HG02798 (cell line): ENCODE results near the gene AP2M1.
A peak's percentile ranks its signal among the peaks of the same experiment; 100 is the strongest.
"Not testable (repeated sequence)": the region's sequence is repeated elsewhere in the genome, so short reads cannot be mapped to it uniquely, and the experiment has no call there.

Experiments
- ATAC-seq: cut with Tn5 transposase; IDR thresholded peaks from one replicate; pipeline ENCODE4 v1.9.1; 2021; ENCODE audit warnings: mild to moderate bottlenecking; ENCODE audit not compliant: unreplicated experiment, poor library complexity

Gene AP2M1

DNA sequence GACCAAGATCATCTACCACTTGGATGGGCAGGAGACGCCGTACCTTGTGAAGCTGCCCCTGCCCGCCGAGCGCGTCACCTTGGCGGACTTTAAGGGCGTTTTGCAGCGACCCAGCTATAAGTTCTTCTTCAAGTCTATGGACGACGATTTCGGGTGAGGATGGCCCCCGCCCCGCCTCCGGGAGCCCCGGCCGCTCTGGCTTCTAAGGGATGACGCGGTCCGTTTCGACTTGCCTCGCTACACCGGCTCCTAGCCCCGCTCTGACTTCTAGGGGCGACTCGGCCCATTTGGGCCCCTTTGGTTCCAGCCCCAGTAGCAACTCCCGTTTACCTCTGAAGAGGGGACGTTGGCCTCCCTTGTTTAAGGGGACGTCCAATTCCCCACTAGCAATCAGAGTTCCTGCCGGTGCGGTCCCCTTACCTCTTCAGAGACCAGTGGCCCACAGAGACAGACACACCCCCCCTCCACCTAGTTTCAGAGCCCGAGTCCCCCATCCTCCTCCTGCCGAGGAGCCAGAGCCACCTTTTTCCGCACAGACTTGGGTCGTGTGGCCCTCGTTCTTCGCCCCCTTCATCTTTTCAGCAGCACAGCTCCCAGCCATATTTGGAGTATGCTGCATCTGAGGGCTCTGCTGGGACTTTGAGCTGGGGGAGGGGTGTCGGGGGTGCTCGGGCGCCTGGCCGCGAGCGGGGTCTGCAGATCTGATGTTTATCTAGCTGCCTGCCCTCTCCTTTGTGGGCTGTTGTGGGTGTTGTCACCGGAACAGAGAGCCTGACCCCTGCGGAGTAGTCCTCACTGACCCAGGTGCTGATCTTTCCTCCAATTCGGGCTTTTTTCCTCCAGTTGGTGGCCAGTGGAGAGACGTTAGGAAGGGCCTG lies 18.8 kb upstream of the AP2M1 start:
- peak; percentile 26 for ATAC-seq

DNA sequence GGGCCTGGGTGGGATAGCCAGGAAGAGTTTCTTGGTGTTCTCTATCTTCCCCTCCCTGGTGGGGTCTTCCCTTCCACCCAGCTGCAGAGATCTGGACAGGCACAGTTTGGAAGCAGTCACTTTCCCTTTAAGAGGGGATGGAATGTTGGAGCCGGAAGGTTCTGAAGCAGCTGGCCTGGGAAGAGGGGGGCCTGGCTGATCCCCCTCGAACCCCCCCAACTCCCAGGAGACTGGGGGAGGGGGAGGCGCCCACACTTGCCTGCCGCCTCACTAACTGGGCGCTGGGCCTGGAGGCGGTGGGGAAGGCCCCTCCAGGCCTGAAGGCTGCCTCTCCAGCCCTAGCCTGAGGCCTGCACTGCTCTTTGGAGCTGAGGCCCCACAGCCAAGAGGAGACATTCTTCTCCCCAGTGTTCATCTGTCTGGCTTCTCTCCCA lies 18.1 kb upstream of the AP2M1 start:
- no peak for ATAC-seq

DNA sequence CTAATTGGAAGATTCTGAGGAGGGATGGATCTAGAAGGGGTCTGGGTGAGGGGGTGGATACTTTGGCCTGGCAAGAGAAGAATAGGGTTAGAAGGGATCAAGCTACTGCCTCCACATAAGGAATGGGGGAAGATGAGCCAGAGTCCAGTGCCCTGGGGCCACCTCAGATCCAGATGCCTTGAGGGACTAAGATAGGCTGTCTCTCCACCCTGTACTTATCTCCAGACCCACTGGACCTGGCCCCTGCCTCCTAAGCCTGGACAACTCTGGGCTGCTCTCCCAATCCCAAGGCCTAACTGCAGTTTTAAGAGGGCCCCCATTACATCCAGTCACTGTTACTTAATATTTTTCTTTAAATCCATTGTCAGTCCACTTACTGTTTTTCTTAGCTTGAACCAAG lies 17.4 kb upstream of the AP2M1 start:
- no peak for ATAC-seq

DNA sequence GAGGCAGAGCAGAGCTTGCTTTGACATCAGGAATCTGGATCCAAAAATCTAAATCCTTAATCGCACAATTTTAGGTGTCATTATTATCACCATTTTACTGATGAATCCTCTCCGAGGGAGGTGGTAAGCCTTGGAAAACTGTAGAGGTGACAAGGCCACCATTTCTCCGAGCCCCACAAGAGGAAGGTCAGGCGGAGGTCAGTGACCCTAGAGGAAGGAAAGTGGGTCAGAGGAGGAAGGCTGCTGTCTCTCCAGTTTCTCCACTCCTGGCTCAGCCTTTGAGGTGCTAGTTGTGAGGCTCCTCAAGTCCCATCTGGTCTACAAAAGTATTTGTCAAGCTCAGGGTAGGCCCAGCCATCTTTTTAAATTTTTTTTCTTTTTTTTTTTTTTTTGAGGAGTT lies 16.3 kb upstream of the AP2M1 start:
- no peak for ATAC-seq

DNA sequence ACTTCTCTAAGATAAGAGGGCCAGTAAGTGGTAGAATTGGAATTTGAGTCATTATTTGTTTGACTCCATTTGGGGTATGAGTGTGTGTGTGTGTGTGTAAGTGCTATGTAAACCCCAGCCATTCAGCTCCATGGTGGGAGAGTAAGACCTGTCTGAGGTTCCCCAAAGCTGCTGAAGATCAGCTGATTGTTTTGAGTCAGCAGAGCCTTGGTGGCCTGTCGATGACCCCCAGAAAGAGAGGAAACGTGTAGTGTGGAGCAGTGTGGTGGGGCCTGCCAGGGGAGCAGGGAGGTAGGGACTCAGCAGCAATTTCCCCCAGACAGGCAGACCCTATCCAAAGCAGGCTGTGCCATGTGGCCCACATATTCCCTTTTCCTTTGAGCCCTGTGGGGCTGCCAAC lies 14.2 kb upstream of the AP2M1 start:
- ATAC-seq = no peak

DNA sequence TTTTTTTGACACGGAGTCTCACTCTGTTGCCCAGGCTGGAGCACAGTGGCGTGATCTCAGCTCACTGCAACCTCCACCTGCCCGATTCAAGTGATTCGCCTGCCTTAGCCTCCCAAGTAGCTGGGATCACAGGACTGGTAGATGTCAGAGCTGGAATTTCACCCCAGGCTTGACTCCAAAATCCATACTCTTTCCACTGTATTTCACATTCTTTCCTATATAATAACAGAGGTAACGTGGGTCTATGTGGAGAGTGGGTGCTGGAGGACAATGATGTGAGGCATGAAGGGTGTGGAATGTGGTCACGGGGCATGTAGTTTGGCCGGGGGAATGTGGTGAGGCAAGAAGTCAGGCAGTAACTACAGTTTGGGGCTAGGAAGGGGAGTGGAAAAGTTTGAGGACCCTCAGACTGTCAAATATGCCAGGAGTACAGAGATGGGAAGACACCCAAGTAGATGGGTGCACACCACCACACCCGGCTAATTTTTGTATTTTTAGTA lies 12.0 kb upstream of the AP2M1 start:
- ATAC-seq = not testable (repeated sequence)

DNA sequence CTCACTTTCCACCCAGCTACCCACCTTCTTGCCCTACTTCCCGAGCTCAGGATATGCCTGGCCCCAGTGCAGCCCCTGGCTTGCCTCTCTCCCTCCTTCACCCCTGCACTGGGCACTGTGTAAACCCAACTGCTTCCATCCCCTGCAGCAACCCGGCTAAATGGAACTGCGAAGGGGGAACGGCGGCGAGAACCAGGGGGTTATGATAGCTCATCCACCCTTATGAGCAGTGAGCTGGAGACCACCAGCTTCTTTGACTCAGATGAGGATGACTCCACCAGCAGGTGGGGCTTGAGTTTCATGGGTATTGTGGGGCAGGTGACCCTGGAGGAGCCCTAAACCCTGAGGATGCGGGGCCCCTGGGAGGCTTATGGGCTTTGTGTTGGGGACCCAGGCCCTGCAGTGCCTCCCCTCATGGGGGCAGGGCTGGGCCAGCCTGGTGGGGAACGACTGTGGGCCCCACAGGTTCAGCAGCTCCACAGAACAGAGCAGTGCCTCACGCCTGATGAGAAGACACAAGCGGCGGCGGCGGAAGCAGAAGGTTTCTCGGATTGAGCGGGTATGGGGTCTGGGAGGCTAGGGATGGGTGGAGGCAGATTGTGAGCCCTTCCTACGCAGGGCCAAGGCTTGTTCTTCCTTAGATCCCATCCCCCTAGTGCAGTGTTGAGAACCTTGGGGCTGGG lies 9.9 kb upstream of the AP2M1 start:
- no peak for ATAC-seq

DNA sequence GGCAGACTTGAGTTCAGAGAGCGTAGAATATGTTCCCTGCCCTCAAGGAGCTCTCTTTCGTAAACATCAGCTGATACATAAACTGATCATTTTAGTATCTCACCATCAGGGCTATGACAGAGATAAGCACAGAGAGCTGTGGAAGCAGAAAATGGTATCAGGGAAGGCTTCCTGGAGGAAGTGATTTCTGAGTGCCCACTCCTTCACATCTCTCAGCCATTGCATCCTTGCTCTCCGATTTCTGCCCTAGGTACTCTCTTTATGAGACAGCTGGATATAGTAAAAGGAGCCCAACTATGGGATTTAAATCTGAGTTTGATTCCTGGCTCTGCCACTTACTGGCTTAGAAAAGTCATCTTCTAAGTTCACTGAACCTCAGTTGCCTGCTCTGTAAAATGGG lies 9.1 kb upstream of the AP2M1 start:
- no peak for ATAC-seq

GRCh38 chr3:184166671-184167070 lies 8.0 kb upstream of the AP2M1 start:
- no peak for ATAC-seq

- ATAC-seq = no peak
Measured at GRCh38 chr3:184167786-184168185, 6.9 kb upstream of the AP2M1 start.

- ATAC-seq = no peak
Measured at GRCh38 chr3:184168363-184169120, 6.1 kb upstream of the AP2M1 start.

DNA sequence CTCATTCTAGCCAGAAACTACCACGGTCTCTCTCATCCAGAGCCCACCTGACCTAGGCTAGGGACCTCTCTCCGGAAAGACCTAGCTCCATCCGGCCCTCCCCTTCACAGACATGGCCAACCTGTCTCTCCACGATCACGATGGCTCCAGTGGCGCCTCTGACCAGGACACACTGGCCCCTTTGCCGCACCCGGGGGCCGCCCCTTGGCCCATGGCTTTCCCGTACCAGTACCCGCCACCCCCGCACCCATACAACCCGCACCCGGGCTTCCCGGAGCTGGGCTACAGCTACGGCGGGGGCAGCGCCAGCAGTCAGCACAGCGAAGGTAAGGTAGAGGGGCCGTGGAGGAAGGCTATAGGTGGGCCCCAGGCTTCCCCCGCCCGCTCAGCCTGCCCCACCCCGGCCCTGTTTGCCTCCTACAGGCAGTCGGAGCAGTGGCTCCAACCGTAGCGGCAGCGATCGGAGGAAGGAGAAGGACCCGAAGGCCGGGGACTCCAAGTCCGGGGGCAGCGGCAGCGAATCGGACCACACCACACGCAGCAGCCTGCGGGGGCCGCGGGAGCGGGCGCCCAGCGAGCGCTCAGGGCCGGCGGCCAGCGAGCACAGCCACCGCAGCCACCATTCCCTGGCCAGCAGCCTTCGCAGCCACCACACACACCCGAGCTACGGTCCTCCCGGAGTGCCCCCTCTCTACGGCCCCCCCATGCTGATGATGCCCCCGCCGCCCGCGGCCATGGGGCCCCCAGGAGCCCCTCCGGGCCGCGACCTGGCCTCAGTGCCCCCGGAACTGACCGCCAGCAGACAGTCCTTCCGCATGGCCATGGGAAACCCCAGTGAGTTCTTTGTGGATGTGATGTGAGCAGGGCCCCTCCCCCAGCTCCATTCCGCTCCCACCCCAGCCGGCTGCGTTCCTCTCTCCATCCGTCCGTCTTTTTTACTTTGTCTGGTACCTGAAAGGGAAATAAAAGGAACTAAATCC lies 4.5 kb upstream of the AP2M1 start:
- ATAC-seq = no peak

- no peak for ATAC-seq
Measured at GRCh38 chr3:184171562-184171961, 3.1 kb upstream of the AP2M1 start.

- ATAC-seq = no peak
Measured at GRCh38 chr3:184172681-184173373, 1.8 kb upstream of the AP2M1 start.

GRCh38 chr3:184173374-184173722 lies 1.3 kb upstream of the AP2M1 start:
- ATAC-seq = no peak

GRCh38 chr3:184174284-184174645 lies 390 bp upstream of the AP2M1 start:
- no peak for ATAC-seq

- no peak for ATAC-seq
Measured at GRCh38 chr3:184175506-184175905, 851 bp downstream of the AP2M1 start.

DNA sequence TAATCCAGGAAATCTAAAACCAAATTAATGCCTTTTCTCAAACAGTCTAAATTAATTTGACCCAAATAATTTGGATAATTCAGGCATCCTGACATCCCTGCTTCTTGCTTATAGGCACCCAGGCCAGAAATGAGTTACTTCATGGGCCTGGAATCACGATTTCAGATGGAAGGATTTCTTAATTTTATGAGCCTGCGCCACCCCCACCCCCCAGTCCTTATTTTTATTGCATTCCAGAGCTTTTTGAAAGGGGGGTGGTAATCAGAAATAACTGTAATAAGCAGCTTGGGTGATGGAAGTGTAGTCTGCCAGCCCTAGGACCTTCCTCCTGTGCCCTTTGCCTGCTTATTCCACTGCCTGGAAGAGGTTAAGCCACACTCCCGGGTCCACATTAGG lies 1.3 kb downstream of the AP2M1 start:
- no peak for ATAC-seq
